T1000 (cell line): ENCODE results near the gene COL27A1.
A peak's percentile ranks its signal among the peaks of the same experiment; 100 is the strongest.

Experiments
- DNase-seq: peaks from one replicate; lab custom pipeline; 2025; ENCODE audit warnings: mixed read lengths; lab: John Stamatoyannopoulos, UW

The COL27A1 gene

GRCh38 chr9:114342755-114343440, 187.6 kb downstream of the COL27A1 start:
- no peak for DNase-seq

- DNase-seq: no peak
Observed at GRCh38 chr9:114343471-114344187, 188.3 kb downstream of the COL27A1 start.

DNA sequence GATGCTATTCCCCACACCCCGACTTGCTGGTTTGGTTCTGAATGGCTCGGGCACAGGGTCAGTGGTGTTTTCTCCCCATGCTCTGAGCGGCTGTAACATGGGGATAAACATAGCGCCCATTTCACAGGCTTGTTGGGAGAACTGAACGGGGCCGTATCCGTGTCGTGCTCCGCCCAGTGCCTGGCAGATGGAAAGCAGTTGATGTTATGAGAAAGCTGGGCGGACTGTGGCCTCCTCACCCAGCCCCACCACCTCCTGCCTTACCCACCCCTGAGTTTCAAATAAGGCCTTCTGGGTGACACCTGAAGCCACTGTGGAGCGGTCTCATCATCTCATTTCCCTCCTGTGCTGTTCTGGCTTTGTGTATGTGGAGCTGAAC, 188.8 kb downstream of the COL27A1 start:
- DNase-seq: no peak

GRCh38 chr9:114344692-114345091, 189.4 kb downstream of the COL27A1 start:
- no peak for DNase-seq

DNA sequence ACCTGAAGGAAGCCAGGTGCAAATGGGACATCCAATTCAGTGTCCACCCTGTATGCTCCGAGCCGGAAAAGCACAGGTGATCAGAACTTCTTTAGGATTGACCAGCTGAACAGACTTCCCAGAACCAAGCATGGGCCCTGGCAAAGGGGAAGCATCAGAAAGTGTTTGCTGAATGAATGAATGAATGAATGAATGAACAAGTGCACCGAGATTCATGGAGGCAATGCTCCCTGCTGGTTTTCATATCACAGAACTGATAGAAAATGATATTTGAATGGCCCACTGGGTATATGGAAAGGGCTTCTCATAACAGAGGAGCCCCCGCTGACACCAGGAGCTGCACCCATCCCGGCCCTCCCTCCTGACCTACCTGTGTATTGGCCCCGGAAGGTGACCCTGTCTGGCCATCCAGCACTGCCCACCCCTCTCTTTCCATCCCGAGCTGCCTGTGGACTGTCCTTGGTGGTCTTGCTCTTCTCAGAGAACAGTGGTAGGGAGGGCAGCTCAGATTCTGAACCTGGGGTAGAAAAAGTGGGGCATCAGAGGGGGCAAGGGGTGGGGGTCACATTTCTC, 190.2 kb downstream of the COL27A1 start:
- DNase-seq: no peak

DNA sequence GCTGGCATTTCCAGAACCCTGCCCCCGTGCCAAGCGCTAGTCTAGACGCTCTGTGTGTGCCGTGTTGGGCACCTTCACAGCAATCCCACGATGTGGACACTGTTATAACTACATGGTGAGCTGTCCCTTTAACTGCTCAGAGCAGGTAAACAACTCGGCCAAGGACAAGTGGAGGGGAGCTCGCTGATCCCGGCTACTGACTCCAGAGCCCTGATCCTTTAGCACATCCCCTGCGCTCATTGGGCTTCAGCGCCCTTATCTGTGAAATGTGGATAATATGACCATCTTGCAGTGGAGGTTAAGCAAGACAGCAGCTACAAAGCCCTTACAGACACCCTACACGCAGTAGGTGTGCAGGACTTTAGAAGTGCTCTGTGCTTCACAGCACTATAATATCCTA, 190.8 kb downstream of the COL27A1 start:
- DNase-seq: no peak

- no peak for DNase-seq
Observed at GRCh38 chr9:114347675-114348074, 192.3 kb downstream of the COL27A1 start.

DNA sequence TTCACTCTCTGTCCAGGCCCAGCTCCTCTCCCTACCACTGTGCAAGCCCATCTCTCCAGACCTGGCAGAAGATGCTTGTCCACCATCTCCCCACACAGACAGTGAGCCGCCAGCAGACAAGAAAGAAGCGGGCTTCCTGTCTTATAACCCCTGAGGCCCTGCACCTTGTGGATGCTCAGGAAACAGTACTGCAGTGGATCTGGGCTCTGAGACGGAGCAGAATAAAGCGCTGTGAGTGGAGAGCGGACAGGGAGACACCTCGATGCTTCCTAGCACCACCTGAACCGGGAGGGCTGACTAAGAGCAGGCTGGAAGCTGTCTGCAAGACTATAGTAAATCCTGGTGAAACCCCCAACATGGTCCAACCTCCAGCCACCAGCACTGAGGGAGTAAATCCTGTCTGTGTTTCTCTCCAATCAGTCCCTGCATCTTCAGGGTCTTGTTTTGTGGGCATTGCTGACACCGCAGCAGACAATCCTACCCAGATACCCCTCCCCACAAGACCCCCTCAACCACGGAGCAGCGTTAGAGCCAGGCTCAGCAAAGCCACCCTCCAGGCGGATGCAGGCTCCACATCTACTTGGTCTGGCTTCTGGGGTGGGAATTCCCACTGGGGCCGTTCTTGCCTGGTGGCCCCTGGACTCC, 193.0 kb downstream of the COL27A1 start:
- no peak for DNase-seq

- DNase-seq: peak; percentile 94
Observed at GRCh38 chr9:114348906-114349482, 193.7 kb downstream of the COL27A1 start.

GRCh38 chr9:114349713-114350480, 194.6 kb downstream of the COL27A1 start:
- DNase-seq: no peak

DNA sequence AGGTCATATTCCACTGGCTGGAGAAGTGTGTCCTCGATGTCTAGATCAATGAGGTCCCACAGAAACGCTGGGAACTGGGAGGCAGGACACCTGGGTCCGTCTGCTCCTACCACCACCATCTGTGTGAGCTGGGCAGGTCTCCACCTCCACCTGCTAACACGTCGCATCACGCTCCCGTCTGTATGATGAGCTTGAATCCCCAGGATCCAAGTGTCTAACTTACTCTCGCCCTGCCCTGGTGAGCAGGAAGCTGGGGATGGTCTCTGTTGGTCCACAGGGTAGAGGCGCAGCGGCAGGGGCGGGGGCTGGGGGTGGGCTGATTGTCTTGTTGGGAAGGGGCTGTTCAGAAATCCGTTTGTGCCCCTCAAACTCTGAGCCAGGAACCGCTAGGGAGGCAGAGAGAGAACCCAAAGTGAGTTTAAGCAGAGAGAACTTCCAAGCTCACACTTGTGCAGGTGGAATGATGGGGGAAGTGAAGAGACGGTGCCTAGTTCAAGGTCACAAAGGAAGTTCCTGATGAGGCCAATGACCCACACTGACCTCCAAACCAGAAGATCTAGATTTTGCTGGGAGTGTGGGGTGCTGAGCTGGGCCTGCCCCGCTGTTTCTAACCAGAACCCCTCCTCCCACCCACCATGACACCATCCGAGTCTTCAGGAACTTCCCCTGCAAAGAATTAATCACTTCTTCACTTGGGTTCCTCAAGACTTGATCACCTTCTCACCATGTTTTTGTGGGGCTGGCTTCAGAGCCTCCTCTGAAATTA, 195.5 kb downstream of the COL27A1 start:
- DNase-seq: no peak

DNA sequence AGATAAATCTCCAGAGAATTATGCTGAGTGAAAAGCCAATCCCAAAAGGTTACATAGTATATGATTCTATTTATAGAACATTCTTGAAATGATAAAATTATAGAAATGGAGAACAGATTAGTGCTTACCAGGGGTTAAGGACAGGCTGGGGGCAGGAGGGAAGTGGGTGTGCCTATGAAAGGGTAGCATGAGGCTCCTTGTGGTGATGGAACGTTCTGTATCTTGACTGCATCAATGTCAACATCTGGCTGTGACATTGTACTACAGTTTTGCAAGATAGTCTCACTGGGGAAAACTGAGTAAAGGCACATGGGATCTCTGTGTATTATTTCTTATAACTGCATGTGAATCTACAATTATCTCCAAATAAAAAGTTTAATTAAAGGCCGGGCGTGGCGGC, 196.6 kb downstream of the COL27A1 start:
- no peak for DNase-seq

GRCh38 chr9:114355821-114356220, 200.5 kb downstream of the COL27A1 start:
- DNase-seq: no peak

DNA sequence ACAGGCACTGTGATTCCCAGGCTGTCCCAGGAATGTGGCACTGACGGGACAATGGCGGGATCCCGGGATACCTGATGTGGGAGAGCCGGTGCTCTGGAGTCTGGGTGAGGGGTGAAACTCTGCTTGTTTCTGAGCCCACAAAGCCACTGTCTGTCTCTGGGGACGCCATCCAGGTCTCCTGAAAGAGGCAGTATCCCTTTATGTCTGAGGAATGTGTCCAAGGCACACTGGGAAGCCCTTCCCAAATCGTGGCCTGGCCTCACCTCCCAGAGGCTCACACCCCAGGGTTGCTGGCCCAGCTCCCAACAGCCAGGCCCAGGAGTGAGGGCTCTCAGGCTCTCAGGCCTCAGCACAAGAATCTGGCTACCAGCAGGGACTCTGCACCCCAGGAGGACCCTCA, 201.5 kb downstream of the COL27A1 start:
- no peak for DNase-seq

GRCh38 chr9:114357360-114357759, 202.0 kb downstream of the COL27A1 start:
- DNase-seq: no peak

- DNase-seq: no peak
Observed at GRCh38 chr9:114357911-114358328, 202.6 kb downstream of the COL27A1 start.

DNA sequence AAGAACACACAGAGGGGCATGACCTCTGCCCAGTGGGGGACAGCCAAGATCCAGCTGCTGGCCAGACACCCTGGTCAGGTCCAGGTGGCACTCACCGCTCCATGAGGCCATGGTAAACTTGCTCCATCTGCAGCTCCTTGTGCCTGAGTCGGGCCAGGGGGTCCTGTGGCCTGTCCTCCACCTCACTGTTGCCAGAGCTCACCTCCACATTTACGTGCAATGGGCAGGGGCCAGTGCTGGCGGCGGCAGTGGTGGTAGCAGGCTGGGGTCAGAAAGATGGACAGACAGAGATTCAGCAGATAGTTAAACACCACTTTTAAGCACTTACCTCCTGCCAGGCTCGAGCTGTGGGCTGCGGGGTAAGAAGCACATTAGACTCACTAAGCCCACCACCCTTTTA, 204.5 kb downstream of the COL27A1 start:
- no peak for DNase-seq

- no peak for DNase-seq
Observed at GRCh38 chr9:114361542-114361941, 206.2 kb downstream of the COL27A1 start.
